Neural crest cell (in vitro differentiated cells): ENCODE measurements around the gene CNTN4. TPM values are rescaled to one million over a fixed set of nuclear protein-coding genes. Genes with fewer than 3 reads are reported as not detected.

Experiments
- DNase-seq: peaks from one replicate; pipeline ENCODE4 v3.0.0; 2021; ENCODE audit warnings: low read depth, mixed read lengths, low spot score
- H3K27ac Mint-ChIP-seq: one replicate; pipeline ENCODE4 v1.8.0; 2021; ENCODE audit warnings: mild to moderate bottlenecking, mixed read lengths; ENCODE audit not compliant: unreplicated experiment
- H3K27me3 Mint-ChIP-seq: 2 replicates; pipeline ENCODE4 v1.8.0; 2021; ENCODE audit warnings: low read depth, mild to moderate bottlenecking, mixed read lengths
- H3K36me3 Mint-ChIP-seq: 2 replicates; pipeline ENCODE4 v1.8.0; 2021; ENCODE audit warnings: low read depth, mild to moderate bottlenecking, mixed read lengths
- H3K4me1 Mint-ChIP-seq: 2 replicates; pipeline ENCODE4 v1.8.0; 2021; ENCODE audit warnings: mixed read lengths
- H3K4me3 Mint-ChIP-seq: one replicate; pipeline ENCODE4 v1.8.0; 2021; ENCODE audit warnings: mild to moderate bottlenecking, mixed read lengths
- H3K9me3 Mint-ChIP-seq: 2 replicates; pipeline ENCODE4 v1.8.0; 2021; ENCODE audit warnings: mixed read lengths
- total RNA-seq: library from RNA; stranded (reverse); gene quantifications from 2 replicates; pipeline ENCODE4 v1.2.1, GENCODE V29; 2021
- TF ChIP-seq, protein P1 (sequence below): fragments of 200-600 bp; sonication (generic); conservative IDR thresholded peaks from 2 replicates; pipeline ENCODE4 v1.5.0; 2021; ENCODE audit warnings: antibody characterized with exemption, mild to moderate bottlenecking

CNTN4 gene
- total RNA-seq, 1 donor from 2014 or later: 2.9 TPM

DNA sequence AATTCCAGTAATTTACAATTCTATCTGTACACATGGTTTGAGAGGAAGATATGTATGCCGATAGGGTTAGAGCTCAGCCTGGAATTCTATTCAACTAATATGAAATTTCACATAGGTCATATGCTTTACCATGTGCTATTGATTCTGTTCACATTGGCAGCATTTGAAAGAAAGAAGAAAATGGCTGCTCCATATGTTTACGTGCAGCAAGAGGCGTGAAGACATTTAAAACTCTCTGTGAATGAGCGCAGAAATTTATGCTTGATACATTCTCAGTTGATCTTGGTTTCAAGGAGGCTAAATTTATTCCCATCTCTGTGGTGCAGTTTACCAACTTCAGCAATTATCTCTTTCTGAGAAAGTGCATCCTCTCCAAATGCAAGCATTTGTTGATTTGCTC, 478.9 kb downstream of the CNTN4 start:
- no peak overlapping the region for H3K27ac Mint-ChIP-seq
- H3K4me3 Mint-ChIP-seq: no peak overlapping the region
- H3K9me3 Mint-ChIP-seq: no peaks in the 10 kb centered on the region
- no peaks in the 10 kb centered on the region for H3K27me3 Mint-ChIP-seq
- TF ChIP-seq, protein P1, sequence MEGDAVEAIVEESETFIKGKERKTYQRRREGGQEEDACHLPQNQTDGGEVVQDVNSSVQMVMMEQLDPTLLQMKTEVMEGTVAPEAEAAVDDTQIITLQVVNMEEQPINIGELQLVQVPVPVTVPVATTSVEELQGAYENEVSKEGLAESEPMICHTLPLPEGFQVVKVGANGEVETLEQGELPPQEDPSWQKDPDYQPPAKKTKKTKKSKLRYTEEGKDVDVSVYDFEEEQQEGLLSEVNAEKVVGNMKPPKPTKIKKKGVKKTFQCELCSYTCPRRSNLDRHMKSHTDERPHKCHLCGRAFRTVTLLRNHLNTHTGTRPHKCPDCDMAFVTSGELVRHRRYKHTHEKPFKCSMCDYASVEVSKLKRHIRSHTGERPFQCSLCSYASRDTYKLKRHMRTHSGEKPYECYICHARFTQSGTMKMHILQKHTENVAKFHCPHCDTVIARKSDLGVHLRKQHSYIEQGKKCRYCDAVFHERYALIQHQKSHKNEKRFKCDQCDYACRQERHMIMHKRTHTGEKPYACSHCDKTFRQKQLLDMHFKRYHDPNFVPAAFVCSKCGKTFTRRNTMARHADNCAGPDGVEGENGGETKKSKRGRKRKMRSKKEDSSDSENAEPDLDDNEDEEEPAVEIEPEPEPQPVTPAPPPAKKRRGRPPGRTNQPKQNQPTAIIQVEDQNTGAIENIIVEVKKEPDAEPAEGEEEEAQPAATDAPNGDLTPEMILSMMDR: no peak
- DNase-seq: no peak
- H3K4me1 Mint-ChIP-seq: no peaks in the 10 kb centered on the region
- no peaks in the 10 kb centered on the region for H3K36me3 Mint-ChIP-seq

DNA sequence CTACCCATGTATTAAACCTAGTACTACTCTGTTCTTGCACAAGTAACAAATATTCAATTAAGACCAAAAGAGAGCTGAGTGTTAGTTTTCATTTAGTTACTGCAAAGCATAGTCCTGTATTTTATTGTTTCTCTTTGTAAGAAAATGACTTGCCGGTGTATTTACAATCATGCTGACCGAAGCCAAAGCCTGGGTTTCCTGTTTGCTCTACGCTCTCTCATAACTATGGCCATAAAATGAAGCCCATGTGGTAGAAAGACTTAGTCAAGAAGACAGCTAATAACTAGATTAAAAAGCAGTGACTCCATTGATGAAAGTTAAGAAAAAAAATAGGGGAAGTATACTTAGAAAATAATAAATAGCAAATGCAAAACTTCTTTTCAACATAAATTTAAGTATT, 479.9 kb downstream of the CNTN4 start:
- Mint-ChIP-seq H3K9me3 (no peaks in the 10 kb centered on the region), H3K4me3 (no peak overlapping the region), H3K36me3 (no peaks in the 10 kb centered on the region), H3K27me3 (no peaks in the 10 kb centered on the region), H3K4me1 (no peaks in the 10 kb centered on the region), H3K27ac (no peak overlapping the region)
- no peak for DNase-seq
- TF ChIP-seq, protein P1: no peak

DNA sequence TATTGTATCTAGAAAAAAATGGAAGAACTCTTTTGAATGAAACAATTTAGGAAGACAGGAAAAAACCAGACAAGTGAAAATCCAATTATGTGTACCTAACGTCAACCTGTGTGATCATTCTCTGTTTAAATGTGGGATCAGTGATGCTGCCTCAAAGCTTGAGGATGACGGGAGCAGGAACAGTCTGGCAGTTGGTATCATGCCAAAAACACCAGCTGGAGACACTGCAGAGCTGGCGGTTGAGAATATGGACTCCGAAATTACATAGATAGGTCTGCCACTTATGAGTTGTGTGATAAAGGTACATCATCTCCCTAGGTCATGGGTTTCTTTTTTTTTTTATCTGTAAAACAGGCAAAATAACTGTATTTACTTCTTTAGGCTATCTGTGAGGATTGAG, 480.5 kb downstream of the CNTN4 start:
- H3K4me1 Mint-ChIP-seq: no peaks in the 10 kb centered on the region
- H3K27ac Mint-ChIP-seq: no peak overlapping the region
- TF ChIP-seq, protein P1: no peak
- no peaks in the 10 kb centered on the region for H3K36me3 Mint-ChIP-seq
- no peaks in the 10 kb centered on the region for H3K9me3 Mint-ChIP-seq
- no peak for DNase-seq
- no peak overlapping the region for H3K4me3 Mint-ChIP-seq
- H3K27me3 Mint-ChIP-seq: no peaks in the 10 kb centered on the region

DNA sequence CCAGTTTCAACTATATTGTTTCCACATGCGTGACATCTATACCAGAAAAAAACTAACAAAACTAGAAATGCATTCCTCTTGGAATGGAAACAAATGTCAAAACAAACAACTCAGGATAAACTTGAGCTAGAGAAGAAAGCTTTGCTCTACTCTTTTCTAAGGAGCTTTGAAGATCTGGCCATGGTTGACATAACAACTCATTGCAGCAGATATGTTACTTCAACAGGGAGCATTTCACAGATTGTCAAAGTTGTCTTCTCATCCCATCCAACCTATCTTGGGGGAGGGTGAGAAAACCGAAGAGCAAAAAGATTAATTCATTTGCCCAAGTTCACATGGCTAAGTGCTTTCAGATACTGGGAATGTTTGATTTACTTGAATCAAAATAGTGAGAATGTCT, 484.4 kb downstream of the CNTN4 start:
- Mint-ChIP-seq H3K27ac (no peak overlapping the region), H3K4me1 (no peaks in the 10 kb centered on the region), H3K27me3 (no peaks in the 10 kb centered on the region), H3K9me3 (peaks cover 5% of the 10 kb centered on the region), H3K36me3 (no peaks in the 10 kb centered on the region), H3K4me3 (no peak overlapping the region)
- DNase-seq: no peak
- TF ChIP-seq, protein P1: no peak

DNA sequence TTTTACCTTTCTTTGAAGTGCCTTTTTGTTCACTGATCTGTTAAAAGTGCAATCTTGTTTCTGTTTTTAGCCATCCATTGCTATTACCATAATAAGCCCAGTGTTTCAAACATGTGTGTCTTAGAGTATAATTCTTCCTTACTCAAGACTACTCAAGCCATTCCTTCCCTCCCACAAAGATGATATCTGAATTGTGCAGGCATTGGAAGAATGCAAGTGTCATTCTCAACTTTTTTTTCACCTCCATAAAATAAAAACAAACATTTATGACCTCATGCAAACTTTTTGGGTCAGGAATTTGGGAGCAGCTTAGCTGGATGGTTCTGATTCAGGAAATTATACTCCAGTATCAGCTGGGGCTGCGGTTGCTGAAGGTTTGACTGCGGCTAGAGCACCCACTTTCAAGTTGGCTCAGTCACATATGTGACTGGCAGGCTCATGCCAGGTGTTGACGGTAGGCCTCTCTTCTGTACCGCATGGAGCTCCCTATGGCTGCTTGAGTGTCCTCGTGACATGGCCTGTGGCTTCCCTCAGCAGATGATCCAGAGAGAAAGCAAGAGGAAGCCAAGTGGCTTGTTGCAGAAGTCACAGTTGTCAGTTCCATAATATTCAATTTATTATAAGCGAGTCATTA, 490.8 kb downstream of the CNTN4 start:
- Mint-ChIP-seq H3K36me3 (no peaks in the 10 kb centered on the region), H3K9me3 (peaks cover 5% of the 10 kb centered on the region), H3K4me1 (no peaks in the 10 kb centered on the region), H3K4me3 (no peak overlapping the region), H3K27ac (no peak overlapping the region), H3K27me3 (no peaks in the 10 kb centered on the region)
- no peak for DNase-seq
- TF ChIP-seq, protein P1: no peak
